HCT116 (cell line): ENCODE measurements around the gene GPC1.

Source experiments
- RAD21 ChIP-seq: IDR thresholded peaks from 2 replicates; pipeline ENCODE4 v1.6.1; 2012; ENCODE audit warnings: low read depth, mild to moderate bottlenecking
- SIN3A ChIP-seq: IDR thresholded peaks from 2 replicates; pipeline ENCODE4 v1.6.1; 2012; ENCODE audit warnings: low read depth
- SRF ChIP-seq: IDR thresholded peaks from 2 replicates; pipeline ENCODE4 v1.6.1; 2012; ENCODE audit warnings: low read depth
- TF ChIP-seq, protein P1 (sequence below), 3 experiments: fragments of 200-600 bp in 1 of 3; sonication (generic) in 1 of 3; IDR thresholded peaks in 2 of 3; conservative IDR thresholded peaks in 1 of 3; 2 replicates each; pipeline ENCODE4 v1.5.1; 2012 to 2017; ENCODE audit warnings: low read depth in 2 of 3, low read length in 2 of 3, antibody characterized with exemption in 1 of 3, borderline replicate concordance in 1 of 3, control low read depth in 1 of 3, mild to moderate bottlenecking in 1 of 3, mixed read lengths in 1 of 3, mixed run types in 1 of 3, moderate library complexity in 1 of 3; ENCODE audit not compliant: insufficient read depth in 1 of 3

DNA sequence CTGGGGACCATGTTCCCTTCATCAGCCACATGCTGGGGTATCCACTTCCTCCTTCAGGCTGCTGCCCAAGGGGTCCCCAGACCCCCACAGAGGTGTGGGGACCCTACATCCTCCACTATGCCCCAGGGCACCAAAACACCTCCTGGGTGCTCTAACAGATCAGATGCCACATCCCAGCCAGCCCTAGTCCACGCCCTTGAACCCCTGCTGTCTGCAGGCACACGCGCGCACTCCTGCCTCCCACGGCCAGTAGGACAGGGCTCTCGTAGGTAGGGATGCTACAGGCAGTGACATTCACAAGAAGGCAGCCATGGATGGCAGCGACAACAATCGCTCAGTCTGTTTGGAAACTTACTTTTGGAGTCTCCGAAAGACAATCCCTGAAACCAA, 3.0 kb upstream of the GPC1 start:
- no peak for TF ChIP-seq SIN3A
- TF ChIP-seq, protein P1, sequence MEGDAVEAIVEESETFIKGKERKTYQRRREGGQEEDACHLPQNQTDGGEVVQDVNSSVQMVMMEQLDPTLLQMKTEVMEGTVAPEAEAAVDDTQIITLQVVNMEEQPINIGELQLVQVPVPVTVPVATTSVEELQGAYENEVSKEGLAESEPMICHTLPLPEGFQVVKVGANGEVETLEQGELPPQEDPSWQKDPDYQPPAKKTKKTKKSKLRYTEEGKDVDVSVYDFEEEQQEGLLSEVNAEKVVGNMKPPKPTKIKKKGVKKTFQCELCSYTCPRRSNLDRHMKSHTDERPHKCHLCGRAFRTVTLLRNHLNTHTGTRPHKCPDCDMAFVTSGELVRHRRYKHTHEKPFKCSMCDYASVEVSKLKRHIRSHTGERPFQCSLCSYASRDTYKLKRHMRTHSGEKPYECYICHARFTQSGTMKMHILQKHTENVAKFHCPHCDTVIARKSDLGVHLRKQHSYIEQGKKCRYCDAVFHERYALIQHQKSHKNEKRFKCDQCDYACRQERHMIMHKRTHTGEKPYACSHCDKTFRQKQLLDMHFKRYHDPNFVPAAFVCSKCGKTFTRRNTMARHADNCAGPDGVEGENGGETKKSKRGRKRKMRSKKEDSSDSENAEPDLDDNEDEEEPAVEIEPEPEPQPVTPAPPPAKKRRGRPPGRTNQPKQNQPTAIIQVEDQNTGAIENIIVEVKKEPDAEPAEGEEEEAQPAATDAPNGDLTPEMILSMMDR (IDR thresholded peaks at IDR 0.05 in 2 of 3, conservative IDR thresholded peaks at IDR 0.05 in 1 of 3; ENCODE audit: borderline replicate concordance in 1 of 3, insufficient read depth in 1 of 3, low read depth in 2 of 3, low read length in 2 of 3), result no peak
- TF ChIP-seq RAD21, result no peak
- no peak for TF ChIP-seq SRF
